Liver (tissue), 9 donors: ENCODE measurements around the gene CGB3. TPM values are rescaled to one million over a fixed set of nuclear protein-coding genes. Genes with fewer than 3 reads are reported as not detected.

Experiments used
- DNase-seq: peaks from one replicate; pipeline ENCODE4 v3.0.0-alpha.2; 2017; ENCODE audit warnings: low spot score
- H3K27ac ChIP-seq, 2 donors: one replicate each; pipeline ENCODE4 v1.7.0; 2013; ENCODE audit warnings: inconsistent platforms in 2 of 2, low read length in 2 of 2, control low read depth in 1 of 2, low read depth in 1 of 2, mild to moderate bottlenecking in 1 of 2
- H3K27me3 ChIP-seq, 4 donors: one replicate each; pipeline versions ENCODE4 v1.6.1 to v1.7.0; 2013; ENCODE audit warnings: low read length in 3 of 4, inconsistent platforms in 1 of 4, mild to moderate bottlenecking in 1 of 4, moderate library complexity in 1 of 4; ENCODE audit not compliant: control insufficient read depth in 4 of 4, insufficient read depth in 4 of 4
- H3K36me3 ChIP-seq, 4 donors: one replicate each; pipeline versions ENCODE4 v1.6.1 to v1.7.0; 2013; ENCODE audit warnings: low read length in 3 of 4, mild to moderate bottlenecking in 3 of 4, low read depth in 1 of 4, moderate library complexity in 1 of 4; ENCODE audit not compliant: control insufficient read depth in 4 of 4, insufficient read depth in 3 of 4
- H3K4me1 ChIP-seq, 4 donors: one replicate each; pipeline versions ENCODE4 v1.6.1 to v1.7.0; 2013; ENCODE audit warnings: low read length in 3 of 4, mild to moderate bottlenecking in 3 of 4, moderate library complexity in 1 of 4; ENCODE audit not compliant: control insufficient read depth in 4 of 4, insufficient read depth in 4 of 4
- H3K4me3 ChIP-seq, 3 donors: one replicate each; pipeline versions ENCODE4 v1.6.1 to v1.7.0; 2013; ENCODE audit warnings: low read length in 3 of 3, control low read depth in 1 of 3, low read depth in 1 of 3, mild to moderate bottlenecking in 1 of 3
- H3K9ac ChIP-seq, 2 donors: one replicate each; pipeline ENCODE4 v1.7.0; 2013; ENCODE audit warnings: low read length in 2 of 2, mild to moderate bottlenecking in 2 of 2, moderate library complexity in 2 of 2, control low read depth in 1 of 2, low read depth in 1 of 2
- H3K9me3 ChIP-seq, 4 donors: one replicate each; pipeline versions ENCODE4 v1.6.1 to v1.7.0; 2013; ENCODE audit warnings: low read length in 3 of 4; ENCODE audit not compliant: control insufficient read depth in 4 of 4
- EGR1 ChIP-seq, 2 donors: IDR thresholded peaks; 2 replicates each; pipeline ENCODE4 v1.6.1; 2016 to 2018; ENCODE audit warnings: antibody characterized with exemption in 2 of 2, low read depth in 2 of 2
- FOXA1 ChIP-seq: IDR thresholded peaks from 2 replicates; pipeline ENCODE4 v1.6.1; 2016; ENCODE audit warnings: antibody characterized with exemption
- FOXA2 ChIP-seq: IDR thresholded peaks from 2 replicates; pipeline ENCODE4 v1.6.1; 2016; ENCODE audit warnings: antibody characterized with exemption
- GABPA ChIP-seq, 2 donors: IDR thresholded peaks in 1 of 2; conservative IDR thresholded peaks in 1 of 2; 2 replicates each; pipeline ENCODE4 v1.6.1; 2016; ENCODE audit warnings: antibody characterized with exemption in 2 of 2, mild to moderate bottlenecking in 1 of 2, moderate library complexity in 1 of 2
- HNF4A ChIP-seq, 2 donors: conservative IDR thresholded peaks; 2 replicates each; pipeline ENCODE4 v1.6.1; 2016; ENCODE audit warnings: antibody characterized with exemption in 2 of 2, mild to moderate bottlenecking in 2 of 2
- HNF4G ChIP-seq: IDR thresholded peaks from 2 replicates; pipeline ENCODE4 v1.6.1; 2016; ENCODE audit warnings: antibody characterized with exemption
- JUND ChIP-seq, 2 donors: IDR thresholded peaks; 2 replicates each; pipeline ENCODE4 v1.6.1; 2016; ENCODE audit warnings: antibody characterized with exemption in 2 of 2
- NR2F2 ChIP-seq: IDR thresholded peaks from 2 replicates; pipeline ENCODE4 v1.6.1; 2016; ENCODE audit warnings: antibody characterized with exemption
- RAD21 ChIP-seq, 2 donors: IDR thresholded peaks; 2 replicates each; pipeline ENCODE4 v1.6.1; 2016; ENCODE audit warnings: antibody characterized with exemption in 2 of 2, mild to moderate bottlenecking in 2 of 2
- RXRA ChIP-seq, 2 donors: IDR thresholded peaks; 2 replicates each; pipeline ENCODE4 v1.6.1; 2017 to 2018; ENCODE audit warnings: antibody characterized with exemption in 2 of 2, mild to moderate bottlenecking in 1 of 2
- SP1 ChIP-seq: IDR thresholded peaks from 2 replicates; pipeline ENCODE4 v1.6.1; 2018; ENCODE audit warnings: antibody characterized with exemption, mild to moderate bottlenecking
- TAF1 ChIP-seq: conservative IDR thresholded peaks from 2 replicates; pipeline ENCODE4 v1.6.1; 2016; ENCODE audit warnings: antibody characterized with exemption, mild to moderate bottlenecking
- WGBS: extraction: QIAGEN DNeasy Blood & Tissue Kit; methylation state at CpG from one replicate; pipeline ENCODE4 v1.1.7; 2013; 5-methylcytosine and 5-hydroxymethylcytosine counted together
- polyA plus RNA-seq, 2 donors: library from polyadenylated mRNA; stranded (reverse) in 1 of 2; unstranded in 1 of 2; fragments of 200-250 nt in 1 of 2; fragments of >200 nt in 1 of 2; fragmentation: Nextera tagmentation in 1 of 2; extraction: Ambion mirVana in 1 of 2; gene quantifications; one replicate each; pipeline versions ENCODE4 v1.2.1 to v1.2.3, GENCODE V29; 2013 to 2015
- total RNA-seq, 2 donors: library from RNA; depleted of rRNA; stranded (reverse); fragments of >200 nt; gene quantifications; one replicate each; pipeline ENCODE4 v1.2.3, GENCODE V29; 2014
- TF ChIP-seq, protein P1 (sequence below): IDR thresholded peaks from 2 replicates; pipeline ENCODE4 v1.6.1; 2016; ENCODE audit warnings: antibody characterized with exemption
- TF ChIP-seq, protein P2 (sequence below): IDR thresholded peaks from 2 replicates; pipeline ENCODE4 v1.6.1; 2016; ENCODE audit warnings: antibody characterized with exemption
- TF ChIP-seq, protein P3 (sequence below): IDR thresholded peaks from 2 replicates; pipeline ENCODE4 v1.6.1; 2016; ENCODE audit warnings: antibody characterized with exemption
- TF ChIP-seq, protein P4 (sequence below): IDR thresholded peaks from 2 replicates; pipeline ENCODE4 v1.6.1; 2016; ENCODE audit warnings: antibody characterized with exemption, mild to moderate bottlenecking
- TF ChIP-seq, protein P5 (sequence below): fragments of 150-350 bp; IDR thresholded peaks from 2 replicates; pipeline ENCODE4 v1.5.1; 2017; ENCODE audit warnings: improper control_type of control experiment, low read depth, low read length; ENCODE audit not compliant: missing input control
- donor health status: healthy.
- donor health status: healthy.
- donor health status: healthy.
- donor health status: healthy.
- donor health status: healthy.

Gene CGB3
- total and polyA plus RNA-seq, 4 donors: not detected

DNA sequence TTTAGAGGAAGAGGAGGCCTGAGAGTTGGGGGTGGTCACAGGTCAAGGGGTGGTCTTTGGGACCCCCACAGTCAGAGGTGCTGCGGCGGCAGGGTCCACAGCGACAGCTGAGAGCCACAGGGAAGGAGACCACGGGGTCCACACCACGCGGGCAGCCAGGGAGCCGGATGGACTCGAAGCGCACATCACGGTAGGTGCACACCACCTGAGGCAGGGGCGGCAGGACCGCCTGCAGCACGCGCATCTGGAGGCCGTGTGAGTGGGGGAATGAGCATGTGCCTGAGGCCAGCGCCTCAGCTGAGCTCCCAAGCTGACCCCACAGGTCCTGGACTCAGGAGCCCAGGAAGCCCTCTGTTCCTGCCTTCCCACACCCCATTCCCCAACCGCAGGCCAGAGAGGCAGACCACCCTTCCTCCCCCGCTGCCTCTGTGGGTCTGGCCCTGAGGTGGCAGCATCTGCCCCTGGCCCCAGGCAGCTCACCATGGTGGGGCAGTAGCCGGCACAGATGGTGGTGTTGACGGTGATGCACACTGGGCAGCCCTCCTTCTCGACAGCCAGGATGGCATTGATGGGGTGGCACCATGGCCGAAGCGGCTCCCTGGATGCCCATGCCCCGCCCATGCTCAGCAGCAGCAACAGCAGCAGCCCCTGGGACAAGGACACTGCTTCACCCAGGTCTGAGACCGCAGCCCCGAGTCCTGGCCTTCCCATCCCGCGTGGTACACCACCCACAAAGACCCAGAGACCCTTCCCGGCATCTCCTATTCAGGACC lies 7.9 kb downstream of the CGB3 start:
- H3K4me3 ChIP-seq: no peak overlapping the region
- H3K4me1 ChIP-seq: peaks cover 5 to 22% (median 16%) of the 10 kb centered on the region in 4 donors
- H3K27ac ChIP-seq: no peak overlapping the region
- no peak for TF ChIP-seq FOXA1
- TF ChIP-seq, protein P1, sequence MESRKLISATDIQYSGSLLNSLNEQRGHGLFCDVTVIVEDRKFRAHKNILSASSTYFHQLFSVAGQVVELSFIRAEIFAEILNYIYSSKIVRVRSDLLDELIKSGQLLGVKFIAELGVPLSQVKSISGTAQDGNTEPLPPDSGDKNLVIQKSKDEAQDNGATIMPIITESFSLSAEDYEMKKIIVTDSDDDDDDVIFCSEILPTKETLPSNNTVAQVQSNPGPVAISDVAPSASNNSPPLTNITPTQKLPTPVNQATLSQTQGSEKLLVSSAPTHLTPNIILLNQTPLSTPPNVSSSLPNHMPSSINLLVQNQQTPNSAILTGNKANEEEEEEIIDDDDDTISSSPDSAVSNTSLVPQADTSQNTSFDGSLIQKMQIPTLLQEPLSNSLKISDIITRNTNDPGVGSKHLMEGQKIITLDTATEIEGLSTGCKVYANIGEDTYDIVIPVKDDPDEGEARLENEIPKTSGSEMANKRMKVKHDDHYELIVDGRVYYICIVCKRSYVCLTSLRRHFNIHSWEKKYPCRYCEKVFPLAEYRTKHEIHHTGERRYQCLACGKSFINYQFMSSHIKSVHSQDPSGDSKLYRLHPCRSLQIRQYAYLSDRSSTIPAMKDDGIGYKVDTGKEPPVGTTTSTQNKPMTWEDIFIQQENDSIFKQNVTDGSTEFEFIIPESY: no peak
- TF ChIP-seq, protein P2, sequence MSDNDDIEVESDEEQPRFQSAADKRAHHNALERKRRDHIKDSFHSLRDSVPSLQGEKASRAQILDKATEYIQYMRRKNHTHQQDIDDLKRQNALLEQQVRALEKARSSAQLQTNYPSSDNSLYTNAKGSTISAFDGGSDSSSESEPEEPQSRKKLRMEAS: no peak
- no peak for TF ChIP-seq GABPA (IDR thresholded peaks at IDR 0.05 in 1 of 2, conservative IDR thresholded peaks at IDR 0.05 in 1 of 2)
- no peak for TF ChIP-seq EGR1 (IDR thresholded peaks at IDR 0.05; ENCODE audit: low read depth in 2 of 2)
- TF ChIP-seq, protein P3, sequence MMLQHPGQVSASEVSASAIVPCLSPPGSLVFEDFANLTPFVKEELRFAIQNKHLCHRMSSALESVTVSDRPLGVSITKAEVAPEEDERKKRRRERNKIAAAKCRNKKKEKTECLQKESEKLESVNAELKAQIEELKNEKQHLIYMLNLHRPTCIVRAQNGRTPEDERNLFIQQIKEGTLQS: no peak
- no peak for TF ChIP-seq JUND (IDR thresholded peaks at IDR 0.05)
- TF ChIP-seq HNF4G: no peak
- no peak for TF ChIP-seq TAF1
- no peak for TF ChIP-seq HNF4A (conservative IDR thresholded peaks at IDR 0.05)
- TF ChIP-seq RAD21 (IDR thresholded peaks at IDR 0.05): no peak
- TF ChIP-seq, protein P4, sequence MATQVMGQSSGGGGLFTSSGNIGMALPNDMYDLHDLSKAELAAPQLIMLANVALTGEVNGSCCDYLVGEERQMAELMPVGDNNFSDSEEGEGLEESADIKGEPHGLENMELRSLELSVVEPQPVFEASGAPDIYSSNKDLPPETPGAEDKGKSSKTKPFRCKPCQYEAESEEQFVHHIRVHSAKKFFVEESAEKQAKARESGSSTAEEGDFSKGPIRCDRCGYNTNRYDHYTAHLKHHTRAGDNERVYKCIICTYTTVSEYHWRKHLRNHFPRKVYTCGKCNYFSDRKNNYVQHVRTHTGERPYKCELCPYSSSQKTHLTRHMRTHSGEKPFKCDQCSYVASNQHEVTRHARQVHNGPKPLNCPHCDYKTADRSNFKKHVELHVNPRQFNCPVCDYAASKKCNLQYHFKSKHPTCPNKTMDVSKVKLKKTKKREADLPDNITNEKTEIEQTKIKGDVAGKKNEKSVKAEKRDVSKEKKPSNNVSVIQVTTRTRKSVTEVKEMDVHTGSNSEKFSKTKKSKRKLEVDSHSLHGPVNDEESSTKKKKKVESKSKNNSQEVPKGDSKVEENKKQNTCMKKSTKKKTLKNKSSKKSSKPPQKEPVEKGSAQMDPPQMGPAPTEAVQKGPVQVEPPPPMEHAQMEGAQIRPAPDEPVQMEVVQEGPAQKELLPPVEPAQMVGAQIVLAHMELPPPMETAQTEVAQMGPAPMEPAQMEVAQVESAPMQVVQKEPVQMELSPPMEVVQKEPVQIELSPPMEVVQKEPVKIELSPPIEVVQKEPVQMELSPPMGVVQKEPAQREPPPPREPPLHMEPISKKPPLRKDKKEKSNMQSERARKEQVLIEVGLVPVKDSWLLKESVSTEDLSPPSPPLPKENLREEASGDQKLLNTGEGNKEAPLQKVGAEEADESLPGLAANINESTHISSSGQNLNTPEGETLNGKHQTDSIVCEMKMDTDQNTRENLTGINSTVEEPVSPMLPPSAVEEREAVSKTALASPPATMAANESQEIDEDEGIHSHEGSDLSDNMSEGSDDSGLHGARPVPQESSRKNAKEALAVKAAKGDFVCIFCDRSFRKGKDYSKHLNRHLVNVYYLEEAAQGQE: no peak
- TF ChIP-seq RXRA (IDR thresholded peaks at IDR 0.05): no peak
- TF ChIP-seq, protein P5, sequence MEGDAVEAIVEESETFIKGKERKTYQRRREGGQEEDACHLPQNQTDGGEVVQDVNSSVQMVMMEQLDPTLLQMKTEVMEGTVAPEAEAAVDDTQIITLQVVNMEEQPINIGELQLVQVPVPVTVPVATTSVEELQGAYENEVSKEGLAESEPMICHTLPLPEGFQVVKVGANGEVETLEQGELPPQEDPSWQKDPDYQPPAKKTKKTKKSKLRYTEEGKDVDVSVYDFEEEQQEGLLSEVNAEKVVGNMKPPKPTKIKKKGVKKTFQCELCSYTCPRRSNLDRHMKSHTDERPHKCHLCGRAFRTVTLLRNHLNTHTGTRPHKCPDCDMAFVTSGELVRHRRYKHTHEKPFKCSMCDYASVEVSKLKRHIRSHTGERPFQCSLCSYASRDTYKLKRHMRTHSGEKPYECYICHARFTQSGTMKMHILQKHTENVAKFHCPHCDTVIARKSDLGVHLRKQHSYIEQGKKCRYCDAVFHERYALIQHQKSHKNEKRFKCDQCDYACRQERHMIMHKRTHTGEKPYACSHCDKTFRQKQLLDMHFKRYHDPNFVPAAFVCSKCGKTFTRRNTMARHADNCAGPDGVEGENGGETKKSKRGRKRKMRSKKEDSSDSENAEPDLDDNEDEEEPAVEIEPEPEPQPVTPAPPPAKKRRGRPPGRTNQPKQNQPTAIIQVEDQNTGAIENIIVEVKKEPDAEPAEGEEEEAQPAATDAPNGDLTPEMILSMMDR: no peak
- no peak for TF ChIP-seq FOXA2
- TF ChIP-seq NR2F2: no peak
- no peak for TF ChIP-seq SP1
- no peak overlapping the region for H3K9ac ChIP-seq
- no peaks in the 10 kb centered on the region for H3K27me3 ChIP-seq
- 96% methylated on average over 27 of the region's 29 CpGs for WGBS
- no peaks in the 10 kb centered on the region for H3K9me3 ChIP-seq
- H3K36me3 ChIP-seq: peaks cover 3 to 26% (median 8%) of the 10 kb centered on the region in 4 donors
- DNase-seq: no peak
